Heart left ventricle (tissue), 13 donors: ENCODE measurements around the gene NPTX1.

Source experiments
- POLR2A ChIP-seq, 2 donors: fragments of 450-650 bp; IDR thresholded peaks; one replicate each; pipeline ENCODE4 v1.6.1; 2017; ENCODE audit warnings: antibody characterized with exemption in 2 of 2, mild to moderate bottlenecking in 2 of 2, moderate library complexity in 2 of 2
- TF ChIP-seq, protein P1 (sequence below), 12 donors: fragments of 200-600 bp; sonication (generic) in 4 of 12; IDR thresholded peaks; one replicate each; pipeline versions ENCODE4 v1.5.0 to v1.8.0; 2018 to 2022; ENCODE audit warnings: antibody characterized with exemption in 12 of 12, mild to moderate bottlenecking in 5 of 12
- donor health status: ischemic (EF 13 %, LVEDD 7.1; RV severe dilation, severe dysfunction).
- donor health status: DM: no; HTN: yes; CAD: no.
- donor health status: DM: no; HTN: no; CAD: no.
- donor health status: ischemic (EF 25% LVEDD 6.9; RV normal size, moderate dysfunction).
- donor health status: ischemic (EF 25% LVEDD 5.7; RV mildly dilated, moderate dysfunction).
- donor health status: ischemic (EF 35%, LVEDD 5.7; RV mildly dilated, moderate dysfunction).
- donor health status: nonischemic (EF 11% LVEDD 7.7; RV severe dilation, severe dysfunction).
- donor health status: DM: yes; HTN: yes; CAD: no.
- donor health status: PGD.
- donor health status: ischemic (EF 29% LVEDD 5.4; RV normal size, mild dysfunction).
- donor health status: nonischemic (EF 23%, LVEDD 6.1; RV moderate dilation, normal function).

DNA sequence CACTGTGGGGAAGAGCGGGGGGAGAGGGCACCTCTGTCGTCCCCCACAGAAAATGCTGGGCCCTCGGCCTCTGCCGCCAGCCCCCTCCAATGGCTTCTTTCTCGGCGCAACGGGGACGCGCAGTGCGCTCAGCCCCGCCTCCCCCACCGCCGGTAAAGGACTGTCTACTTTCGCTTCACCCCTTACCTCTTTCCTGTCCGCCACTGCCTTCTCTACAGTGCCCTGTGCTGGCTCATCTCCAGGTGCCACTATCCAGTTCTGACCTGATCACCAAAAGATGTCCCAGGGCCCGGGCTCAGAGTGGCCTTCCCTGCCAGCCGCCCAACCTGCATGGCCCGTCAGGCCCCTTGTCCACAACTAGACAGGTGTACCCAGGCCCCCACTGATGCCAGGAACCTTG is 54.1 kb downstream of the NPTX1 start:
- TF ChIP-seq, protein P1, sequence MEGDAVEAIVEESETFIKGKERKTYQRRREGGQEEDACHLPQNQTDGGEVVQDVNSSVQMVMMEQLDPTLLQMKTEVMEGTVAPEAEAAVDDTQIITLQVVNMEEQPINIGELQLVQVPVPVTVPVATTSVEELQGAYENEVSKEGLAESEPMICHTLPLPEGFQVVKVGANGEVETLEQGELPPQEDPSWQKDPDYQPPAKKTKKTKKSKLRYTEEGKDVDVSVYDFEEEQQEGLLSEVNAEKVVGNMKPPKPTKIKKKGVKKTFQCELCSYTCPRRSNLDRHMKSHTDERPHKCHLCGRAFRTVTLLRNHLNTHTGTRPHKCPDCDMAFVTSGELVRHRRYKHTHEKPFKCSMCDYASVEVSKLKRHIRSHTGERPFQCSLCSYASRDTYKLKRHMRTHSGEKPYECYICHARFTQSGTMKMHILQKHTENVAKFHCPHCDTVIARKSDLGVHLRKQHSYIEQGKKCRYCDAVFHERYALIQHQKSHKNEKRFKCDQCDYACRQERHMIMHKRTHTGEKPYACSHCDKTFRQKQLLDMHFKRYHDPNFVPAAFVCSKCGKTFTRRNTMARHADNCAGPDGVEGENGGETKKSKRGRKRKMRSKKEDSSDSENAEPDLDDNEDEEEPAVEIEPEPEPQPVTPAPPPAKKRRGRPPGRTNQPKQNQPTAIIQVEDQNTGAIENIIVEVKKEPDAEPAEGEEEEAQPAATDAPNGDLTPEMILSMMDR (IDR thresholded peaks at IDR 0.05), result no peak
- no peak for TF ChIP-seq POLR2A (IDR thresholded peaks at IDR 0.05)
